ENCODE measurements around the gene GPR3.

GRCh38 chr1:27430903-27431600 lies 38.6 kb downstream of the GPR3 start:
- TF ChIP-seq ELF1 (CRISPR knock-in tag; IDR thresholded peaks at IDR 0.05) (no peak), TCF12 (IDR thresholded peaks at IDR 0.05) (no peak), TCF12 (CRISPR knock-in tag; IDR thresholded peaks at IDR 0.05) (no peak), POLR2A (IDR thresholded peaks at IDR 0.05; ENCODE audit: insufficient read depth in 1 of 2, low read depth in 2 of 2, low read length in 2 of 2) (no peak), USF2 (IDR thresholded peaks at IDR 0.05; ENCODE audit: low read depth, low read length) (no peak), USF2 (CRISPR knock-in tag; IDR thresholded peaks at IDR 0.05; ENCODE audit: borderline replicate concordance) (no peak), NFYB (CRISPR knock-in tag; IDR thresholded peaks at IDR 0.05) (no peak), CTCF (CRISPR knock-in tag; IDR thresholded peaks at IDR 0.05) (no peak), HMGA1 (CRISPR knock-in tag; conservative IDR thresholded peaks at IDR 0.05) (no peak), NFE2L2 (IDR thresholded peaks at IDR 0.05; ENCODE audit: low read length) (no peak), HOXA3 (CRISPR knock-in tag; IDR thresholded peaks at IDR 0.05) (no peak), KDM1A (CRISPR knock-in tag; IDR thresholded peaks at IDR 0.05) (no peak)
